ENCODE measurements around the gene HOXA2. TPM values are rescaled to one million over a fixed set of nuclear protein-coding genes. Genes with fewer than 3 reads are reported as not detected.

HOXA2 gene
- total RNA-seq, 2 experiments from 2014 or later: 0.25 to 0.42 TPM

DNA sequence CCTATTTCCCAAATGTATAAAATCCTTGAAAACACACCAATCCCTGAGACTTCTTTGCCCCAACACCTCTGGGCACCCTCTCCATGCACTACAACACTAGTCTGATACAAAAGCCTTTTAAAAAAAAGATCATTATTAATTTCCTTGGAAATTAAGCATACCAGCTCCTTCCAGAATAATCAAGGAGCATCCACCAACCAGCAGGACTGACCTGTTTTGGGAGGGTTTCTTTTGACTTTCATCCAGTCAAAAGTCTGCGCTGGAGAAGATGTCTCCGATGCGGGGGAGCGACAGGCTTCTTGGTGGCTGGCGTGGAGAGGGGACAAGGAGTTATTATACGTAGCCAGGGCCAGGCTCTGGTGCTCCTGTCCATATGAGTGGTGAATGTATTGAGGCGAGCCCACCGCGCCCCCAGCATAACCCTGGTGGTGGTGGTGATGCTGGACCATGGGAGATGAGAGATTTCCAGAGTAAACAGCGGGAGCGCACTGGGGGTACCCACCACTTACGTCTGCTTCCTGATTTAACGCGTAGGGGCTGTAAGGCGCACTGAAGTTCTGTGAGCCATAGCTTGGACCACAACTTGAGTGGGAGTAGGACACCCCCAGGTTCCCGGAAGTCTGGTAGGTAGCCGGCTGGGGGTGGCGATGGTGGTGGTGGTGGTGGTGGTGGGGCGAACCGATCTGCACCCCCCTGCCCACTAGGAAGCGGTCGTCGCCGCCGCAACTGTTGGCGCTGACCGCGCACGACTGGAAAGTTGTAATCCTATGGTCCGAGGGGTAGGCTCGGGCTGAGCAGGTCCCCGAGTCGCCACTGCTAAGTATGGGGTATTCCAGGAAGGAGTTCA is 7.2 kb downstream of the HOXA2 start:
- H3K79me2 ChIP-seq (ENCODE audit: insufficient read depth, low read depth, low read length): no peaks in the 10 kb centered on the region; the same call in 1 of the 2 replicates
- BruUV-seq (replicated peaks): TSS peak; percentile 82
- no peaks in the 10 kb centered on the region for H3K9me2 ChIP-seq (ENCODE audit: insufficient read depth, low read length)
- DNase-seq (ENCODE audit: low spot score): peak; percentile 25
- ChIA-PET POLR2A (interaction anchor here (0.6 to 1.3 kb wide), 3 partner anchors 55 to 230 kb away, joined by 4 to 5 read pairs (median 5); no protein-coding TSS in a partner anchor), CTCF (ENCODE audit: unreplicated experiment) (interaction anchor here (1.3 kb wide), 1 partner anchor 10 kb away, joined by 3 read pairs; no protein-coding TSS in a partner anchor)
- intact Hi-C loops (cut with micrococcal nuclease; ENCODE audit: unreplicated experiment): no loop called here
- no peak for TF ChIP-seq EZH2phosphoT487 (IDR thresholded peaks at IDR 0.05; ENCODE audit: borderline replicate concordance, low read depth, low read length)
- TF ChIP-seq, protein P1, sequence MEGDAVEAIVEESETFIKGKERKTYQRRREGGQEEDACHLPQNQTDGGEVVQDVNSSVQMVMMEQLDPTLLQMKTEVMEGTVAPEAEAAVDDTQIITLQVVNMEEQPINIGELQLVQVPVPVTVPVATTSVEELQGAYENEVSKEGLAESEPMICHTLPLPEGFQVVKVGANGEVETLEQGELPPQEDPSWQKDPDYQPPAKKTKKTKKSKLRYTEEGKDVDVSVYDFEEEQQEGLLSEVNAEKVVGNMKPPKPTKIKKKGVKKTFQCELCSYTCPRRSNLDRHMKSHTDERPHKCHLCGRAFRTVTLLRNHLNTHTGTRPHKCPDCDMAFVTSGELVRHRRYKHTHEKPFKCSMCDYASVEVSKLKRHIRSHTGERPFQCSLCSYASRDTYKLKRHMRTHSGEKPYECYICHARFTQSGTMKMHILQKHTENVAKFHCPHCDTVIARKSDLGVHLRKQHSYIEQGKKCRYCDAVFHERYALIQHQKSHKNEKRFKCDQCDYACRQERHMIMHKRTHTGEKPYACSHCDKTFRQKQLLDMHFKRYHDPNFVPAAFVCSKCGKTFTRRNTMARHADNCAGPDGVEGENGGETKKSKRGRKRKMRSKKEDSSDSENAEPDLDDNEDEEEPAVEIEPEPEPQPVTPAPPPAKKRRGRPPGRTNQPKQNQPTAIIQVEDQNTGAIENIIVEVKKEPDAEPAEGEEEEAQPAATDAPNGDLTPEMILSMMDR (conservative IDR thresholded peaks at IDR 0.05; ENCODE audit: low read length): no peak
- H3K36me3 ChIP-seq (ENCODE audit: insufficient read depth, low read length): no peaks in the 10 kb centered on the region
- peaks cover 31% of the 10 kb centered on the region for H3K4me1 ChIP-seq (ENCODE audit: insufficient read depth, low read length, poor library complexity, severe bottlenecking)
- H3K9me3 ChIP-seq (ENCODE audit: low read length): no peaks in the 10 kb centered on the region
- peak overlapping the region; percentile 86 for H3K4me2 ChIP-seq (ENCODE audit: low read length)
- H3K4me3 ChIP-seq (ENCODE audit: low read depth, low read length, poor library complexity, severe bottlenecking): peak overlapping the region; percentile 80
- H2AFZ ChIP-seq (ENCODE audit: low read length): peak overlapping the region; percentile 78
- no peak overlapping the region for H3K27ac ChIP-seq (ENCODE audit: low read depth, low read length, poor library complexity, severe bottlenecking)
- peaks cover 5% of the 10 kb centered on the region; the same call in 1 of the 2 replicates for H4K20me1 ChIP-seq (ENCODE audit: insufficient read depth, low read length)

DNA sequence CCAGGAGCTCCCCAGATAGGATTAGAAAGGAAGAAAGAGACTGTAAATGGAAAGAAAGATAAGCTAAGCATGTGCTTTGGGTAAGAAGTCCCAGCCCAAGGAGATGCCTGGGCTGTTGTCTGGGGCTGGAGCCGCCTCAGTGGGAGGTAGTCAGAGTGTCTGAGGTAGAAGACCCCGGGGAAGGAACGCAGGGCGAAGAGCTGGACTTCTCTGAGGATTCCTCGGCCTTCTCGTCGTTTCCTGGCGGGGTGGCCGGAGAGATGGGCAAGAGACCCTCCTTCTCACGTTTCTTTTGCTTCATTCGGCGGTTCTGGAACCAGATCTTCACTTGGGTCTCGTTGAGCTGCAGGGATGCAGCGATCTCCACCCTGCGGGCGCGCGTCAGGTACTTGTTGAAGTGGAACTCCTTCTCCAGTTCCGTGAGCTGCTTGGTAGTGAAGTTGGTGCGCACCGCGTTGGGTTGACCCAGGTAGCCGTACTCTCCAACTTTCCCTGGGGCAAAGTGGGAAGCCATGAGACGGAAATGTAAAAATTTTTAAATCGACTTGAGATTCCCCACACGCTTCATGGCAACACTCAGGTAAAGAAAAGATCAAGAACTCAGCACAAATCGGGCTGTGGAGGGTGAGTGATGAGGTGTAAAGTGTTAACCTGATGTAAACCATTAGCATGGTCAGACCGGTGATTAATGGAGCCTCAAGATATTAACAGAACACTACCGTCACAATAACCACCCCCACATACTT is 8.0 kb downstream of the HOXA2 start:
- Histone ChIP-seq H3K9me2 (ENCODE audit: insufficient read depth, low read length) (no peaks in the 10 kb centered on the region), H3K36me3 (ENCODE audit: insufficient read depth, low read length) (no peaks in the 10 kb centered on the region), H4K20me1 (ENCODE audit: insufficient read depth, low read length) (peaks cover 5% of the 10 kb centered on the region; the same call in 1 of the 2 replicates), H3K79me2 (ENCODE audit: insufficient read depth, low read depth, low read length) (no peaks in the 10 kb centered on the region; the same call in 1 of the 2 replicates), H3K4me2 (ENCODE audit: low read length) (peak overlapping the region; percentile 86), H3K4me1 (ENCODE audit: insufficient read depth, low read length, poor library complexity, severe bottlenecking) (peaks cover 31% of the 10 kb centered on the region), H2AFZ (ENCODE audit: low read length) (no peak overlapping the region), H3K9me3 (ENCODE audit: low read length) (no peaks in the 10 kb centered on the region), H3K27ac (ENCODE audit: low read depth, low read length, poor library complexity, severe bottlenecking) (no peak overlapping the region), H3K4me3 (ENCODE audit: low read depth, low read length, poor library complexity, severe bottlenecking) (peak overlapping the region; percentile 80)
- CTCF ChIA-PET (ENCODE audit: unreplicated experiment): no interaction called here
- BruUV-seq (replicated peaks): no TSS peak
- TF ChIP-seq EZH2phosphoT487 (IDR thresholded peaks at IDR 0.05; ENCODE audit: borderline replicate concordance, low read depth, low read length): no peak
- TF ChIP-seq, protein P1 (conservative IDR thresholded peaks at IDR 0.05; ENCODE audit: low read length): no peak
- DNase-seq (ENCODE audit: low spot score): no peak
- POLR2A ChIA-PET: interaction anchor here (0.7 to 2.2 kb wide), 3 partner anchors 10 to 21 kb away, joined by 3 to 10 read pairs (median 4); no protein-coding TSS in a partner anchor
- intact Hi-C loops (cut with micrococcal nuclease; ENCODE audit: unreplicated experiment): no loop called here

Measured in OCI-LY7 (cell line).